H54 (cell line): ENCODE results near the gene HJV.

ENCODE experiments used
- DNase-seq: peaks from one replicate; pipeline ENCODE4 v3.0.0; 2011; ENCODE audit warnings: low spot score, mixed read lengths; ENCODE audit not compliant: insufficient read length
- FAIRE-seq: peaks from 3 replicates; lab custom pipeline; 2011; peaks lifted over from hg19 to GRCh38; lab: Jason Lieb, UNC
- POLR2A ChIP-seq: IDR thresholded peaks from 2 replicates; pipeline ENCODE4 v1.6.1; 2011; ENCODE audit warnings: low read depth, mild to moderate bottlenecking, low read length

Gene HJV

DNA sequence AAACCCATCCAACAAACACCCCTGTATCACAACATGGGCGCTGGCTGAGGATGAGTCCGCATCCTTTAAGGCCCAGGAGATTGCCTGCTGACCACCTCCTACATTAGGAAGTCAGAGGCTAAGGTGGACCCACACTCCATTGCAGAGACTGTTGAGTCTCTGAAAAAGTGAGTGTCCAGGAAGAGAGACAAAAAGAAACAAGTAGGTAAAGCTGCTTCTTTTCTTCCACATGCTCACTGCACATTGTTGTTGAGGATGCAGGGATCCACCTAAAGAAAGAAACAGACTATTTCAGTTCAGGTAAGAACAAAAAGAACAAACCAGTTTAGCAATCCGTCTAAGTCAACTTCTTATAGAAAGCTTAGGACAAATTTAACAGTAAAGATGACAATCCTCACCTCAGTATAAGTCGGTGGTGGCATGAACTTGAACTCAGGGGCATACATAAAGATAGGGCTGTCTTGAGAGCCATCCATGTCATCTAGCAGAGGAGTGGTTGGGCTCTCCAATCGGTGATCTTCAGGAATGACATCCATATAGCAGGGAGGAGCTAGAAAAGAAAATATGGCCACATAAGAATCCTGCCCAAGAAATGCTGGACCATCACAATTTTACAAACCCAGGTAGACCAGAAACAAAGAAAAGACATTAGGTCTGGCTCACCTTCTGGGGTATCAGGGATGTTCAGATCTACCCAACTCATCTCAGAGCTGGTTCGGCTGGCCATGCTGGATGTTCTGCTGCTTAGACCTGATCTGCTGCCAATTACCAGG is 27.7 kb downstream of the HJV start:
- FAIRE-seq = no peak
- TF ChIP-seq POLR2A = no peak
- no peak for DNase-seq

DNA sequence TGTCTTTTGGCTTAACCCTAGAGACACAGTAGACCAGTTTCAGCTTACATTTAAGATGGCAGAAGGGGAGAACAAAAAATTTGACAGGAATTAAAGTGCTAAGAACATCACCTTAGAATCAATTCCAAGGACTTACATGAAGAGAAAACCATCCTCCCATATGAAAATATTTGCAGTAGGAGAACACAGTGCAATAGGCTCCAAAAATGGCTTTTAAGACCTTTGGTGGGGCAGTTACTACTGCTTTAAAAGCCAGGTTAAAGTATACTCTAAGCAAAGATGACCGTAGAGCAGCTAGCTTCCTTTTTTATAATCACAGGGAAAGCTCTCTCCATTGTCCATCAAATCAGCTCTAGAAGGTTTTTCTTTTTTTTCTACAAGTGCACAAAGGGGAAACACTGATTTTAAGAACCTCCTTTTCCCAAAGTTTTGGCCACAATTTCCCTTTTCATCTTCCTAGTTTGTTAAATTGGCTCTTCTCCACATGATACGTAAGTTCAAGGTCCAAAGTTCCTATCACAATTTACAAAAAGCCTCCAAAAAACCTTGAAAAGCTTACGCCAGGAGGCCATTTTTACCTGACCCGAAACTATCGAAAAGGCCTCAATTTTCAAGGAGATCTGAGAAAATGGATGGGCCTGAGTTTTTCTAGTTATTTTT is 28.4 kb downstream of the HJV start:
- DNase-seq (no peak), FAIRE-seq (no peak)
- no peak for TF ChIP-seq POLR2A

DNA sequence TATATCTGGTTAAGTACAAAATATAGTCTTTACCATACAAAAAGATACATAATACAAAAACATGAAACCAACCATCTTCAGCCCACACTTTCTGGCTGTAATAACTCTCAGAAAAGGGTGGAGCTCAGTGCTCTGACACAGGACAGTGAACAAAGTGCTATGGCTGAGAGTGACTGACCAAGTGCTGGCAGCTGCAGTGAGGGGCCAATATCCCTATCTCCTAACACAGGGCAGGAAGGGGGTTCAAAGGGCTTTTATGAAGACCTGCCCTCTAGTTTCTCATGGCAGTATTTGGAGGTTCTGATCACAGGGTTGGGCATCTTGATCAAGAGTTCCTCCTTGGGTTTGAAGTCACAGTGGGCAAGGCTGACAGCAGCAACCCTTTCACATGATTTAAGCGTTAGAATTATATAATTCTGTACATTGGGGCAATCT is 29.0 kb downstream of the HJV start:
- DNase-seq (no peak), FAIRE-seq (no peak)

DNA sequence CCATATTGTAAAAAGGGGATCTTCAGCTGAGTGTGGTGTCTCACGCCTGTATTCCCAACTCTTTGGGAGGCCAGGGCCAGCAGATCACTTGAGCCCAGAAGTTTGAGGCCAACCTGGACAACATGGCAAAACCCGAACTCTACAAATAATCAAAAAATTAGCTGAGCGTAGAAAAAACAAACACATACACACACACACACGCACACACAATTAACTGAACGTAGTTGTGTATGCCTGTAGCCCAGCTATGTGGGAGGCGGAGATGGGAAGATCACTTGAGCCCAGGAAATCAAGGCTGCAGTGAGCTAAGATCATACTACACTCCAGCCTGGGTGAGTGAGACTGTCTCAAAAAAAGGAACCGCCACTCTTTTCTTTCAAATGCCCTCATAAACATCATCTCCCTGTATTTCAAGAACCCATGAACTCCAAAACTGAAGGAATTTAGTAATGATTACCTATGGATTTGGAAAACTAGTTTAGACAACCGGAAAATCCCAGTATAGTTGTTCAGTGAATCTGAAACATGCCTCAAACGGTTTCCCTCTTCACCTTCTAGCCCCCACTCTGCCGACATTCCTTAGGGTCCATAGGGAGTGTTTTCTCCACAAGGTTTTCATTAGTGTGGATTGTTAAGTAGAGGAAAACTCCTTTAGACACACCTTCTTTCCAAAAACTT is 29.7 kb downstream of the HJV start:
- no peak for TF ChIP-seq POLR2A
- no peak for FAIRE-seq
- no peak for DNase-seq

More for the DNA sequence above, 29.0 kb downstream of the HJV start:
- TF ChIP-seq POLR2A = no peak

DNA sequence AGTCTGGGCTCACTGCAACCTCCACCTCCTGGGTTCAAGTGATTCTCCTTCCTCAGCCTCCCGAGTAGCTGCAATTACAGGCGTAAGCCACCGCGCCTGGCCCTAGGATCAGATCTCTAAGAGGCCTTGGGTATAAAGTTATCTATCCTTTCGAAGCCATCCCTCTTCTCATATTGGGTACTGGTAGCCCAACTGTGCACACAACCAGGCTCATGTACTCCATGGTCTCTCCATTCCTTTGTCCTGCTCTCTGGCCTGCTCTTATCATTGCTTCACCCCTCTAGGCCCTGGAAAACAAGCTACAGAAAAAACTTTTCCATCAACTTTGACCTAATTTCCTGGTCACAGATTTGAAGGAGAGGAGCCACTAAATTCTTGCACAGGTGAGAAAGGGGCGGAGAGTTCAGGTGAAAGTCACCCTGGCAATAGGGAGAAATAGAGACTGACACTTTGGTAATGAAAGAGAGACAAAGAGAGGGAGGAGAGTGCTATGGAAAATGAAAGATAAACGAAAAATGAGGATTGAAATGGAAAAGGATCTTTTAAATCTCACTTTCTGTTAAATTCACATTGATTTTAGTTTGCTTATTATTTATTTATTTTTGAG is 31.2 kb downstream of the HJV start:
- no peak for FAIRE-seq
- DNase-seq = no peak
- TF ChIP-seq POLR2A = no peak

DNA sequence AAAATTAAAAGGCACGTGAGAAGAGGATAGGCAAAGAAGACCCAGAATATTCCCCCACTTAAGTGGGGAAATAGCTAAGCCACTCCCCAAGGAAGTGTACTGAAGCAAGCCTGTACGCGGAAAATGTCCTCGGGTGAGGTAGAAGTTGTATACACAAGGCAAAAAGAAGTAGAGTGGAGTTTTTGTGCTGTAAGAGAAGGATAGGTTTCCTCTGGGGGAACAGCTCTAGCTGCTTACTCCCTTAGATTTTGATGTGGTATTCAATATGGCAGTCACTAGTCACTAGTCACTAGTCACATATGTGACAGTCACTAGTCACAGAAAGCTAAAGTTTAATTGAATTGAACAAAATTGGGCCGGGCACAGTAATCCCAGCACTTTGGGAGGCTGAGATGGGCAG is 32.8 kb downstream of the HJV start:
- no peak for DNase-seq
- no peak for FAIRE-seq
- TF ChIP-seq POLR2A = no peak

DNA sequence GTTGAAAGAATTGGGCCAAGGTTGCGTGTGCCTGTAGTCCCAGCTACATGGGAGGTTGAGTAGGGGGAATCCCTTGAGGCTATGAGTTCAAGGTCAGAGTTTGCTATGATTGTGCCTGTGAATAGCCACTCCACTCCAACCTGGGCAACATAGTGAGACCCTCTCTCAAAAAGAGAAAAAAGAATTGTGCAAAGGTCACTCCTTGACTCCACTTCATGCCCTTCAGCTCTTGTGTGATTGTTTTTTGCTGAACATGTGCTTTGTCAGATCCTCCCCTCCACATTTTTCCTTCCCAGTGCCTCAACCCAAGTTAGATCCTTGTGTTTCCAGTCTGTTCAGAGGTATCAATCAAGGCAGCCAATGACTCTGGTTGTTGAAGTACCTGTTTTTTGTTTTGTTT is 33.6 kb downstream of the HJV start:
- TF ChIP-seq POLR2A = no peak
- no peak for FAIRE-seq
- DNase-seq = no peak

DNA sequence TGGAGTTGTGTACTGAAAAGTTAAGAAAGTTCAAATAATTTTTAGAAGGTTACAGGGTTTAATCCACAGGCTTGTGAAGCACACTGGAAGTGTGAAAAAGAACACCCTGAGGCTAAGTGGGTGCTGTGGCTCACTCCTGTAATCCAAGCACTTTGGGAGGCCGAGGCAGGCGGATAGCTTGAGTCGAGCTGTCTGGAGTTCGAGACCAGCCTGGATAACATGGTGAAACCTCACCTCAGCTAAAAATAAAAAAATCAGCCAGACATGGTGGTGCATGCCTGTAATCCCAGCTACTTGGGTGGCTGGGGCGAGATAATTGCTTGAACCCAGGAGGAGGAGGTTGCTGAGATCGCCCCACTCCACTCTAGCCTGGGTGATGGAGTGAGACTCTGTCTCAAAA is 35.0 kb downstream of the HJV start:
- TF ChIP-seq POLR2A = no peak
- FAIRE-seq (no peak), DNase-seq (no peak)

DNA sequence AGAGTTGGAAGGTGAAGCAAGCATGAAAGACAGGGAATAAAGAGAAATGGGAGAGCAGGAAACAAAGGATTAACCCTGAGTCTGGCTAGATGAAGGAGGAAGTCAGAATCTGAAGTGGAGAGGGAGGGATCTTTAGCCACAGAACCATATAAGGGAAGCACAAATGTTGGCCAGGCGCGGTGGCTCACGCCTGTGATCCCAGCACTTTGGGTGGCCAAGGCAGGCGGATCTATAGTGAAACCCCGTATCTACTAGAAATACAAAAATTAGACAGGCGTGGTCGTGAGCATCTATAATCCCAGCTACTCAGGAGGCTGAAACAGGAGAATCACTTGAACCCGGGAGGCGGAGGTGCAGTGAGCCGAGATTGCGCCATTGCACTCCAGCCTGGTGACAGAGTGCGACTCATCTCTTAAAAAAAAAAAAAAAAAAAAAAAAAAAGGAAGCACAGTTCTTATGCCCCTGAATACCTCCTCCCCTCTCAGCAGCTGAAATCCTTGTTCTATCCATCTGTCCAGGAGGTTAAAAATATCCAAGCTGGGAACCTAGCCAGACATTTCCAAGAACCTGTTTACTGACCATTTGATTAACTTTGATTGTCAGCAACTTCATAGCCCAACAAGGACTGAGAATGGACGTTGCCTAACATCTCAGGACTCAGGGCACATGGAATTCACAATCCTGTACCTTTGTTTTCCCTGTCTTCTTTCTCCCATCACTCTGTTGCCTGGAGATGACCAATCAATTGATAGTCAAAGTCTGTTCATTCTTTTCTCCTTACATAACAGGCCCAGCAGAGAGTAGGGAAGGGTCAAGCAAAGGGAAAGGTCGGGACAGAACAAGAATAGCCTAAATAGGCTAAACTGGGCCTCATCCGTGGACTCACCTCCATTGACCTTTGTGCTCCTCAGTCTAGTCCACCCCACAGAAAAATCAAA is 35.8 kb downstream of the HJV start:
- FAIRE-seq (no peak), DNase-seq (no peak)
- TF ChIP-seq POLR2A = no peak

DNA sequence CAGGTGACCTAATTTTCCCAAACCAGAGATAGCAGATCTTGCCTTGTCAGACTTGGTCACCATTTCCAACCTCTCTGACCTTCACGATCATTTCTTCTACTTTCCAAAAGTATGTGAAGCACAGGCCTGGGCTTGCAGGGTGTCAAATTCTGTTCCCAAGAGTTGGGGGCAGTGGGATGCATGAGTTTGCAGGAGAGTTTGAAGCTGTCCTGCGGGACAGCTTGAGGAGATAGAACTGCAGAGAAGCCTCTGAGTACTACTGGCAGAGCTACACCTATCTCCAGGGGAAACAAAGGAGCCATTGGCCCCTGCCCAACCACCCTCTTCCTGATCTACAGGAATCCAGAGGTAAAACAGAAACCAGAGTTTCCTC is 36.4 kb downstream of the HJV start:
- DNase-seq (no peak), FAIRE-seq (no peak)
- no peak for TF ChIP-seq POLR2A

DNA sequence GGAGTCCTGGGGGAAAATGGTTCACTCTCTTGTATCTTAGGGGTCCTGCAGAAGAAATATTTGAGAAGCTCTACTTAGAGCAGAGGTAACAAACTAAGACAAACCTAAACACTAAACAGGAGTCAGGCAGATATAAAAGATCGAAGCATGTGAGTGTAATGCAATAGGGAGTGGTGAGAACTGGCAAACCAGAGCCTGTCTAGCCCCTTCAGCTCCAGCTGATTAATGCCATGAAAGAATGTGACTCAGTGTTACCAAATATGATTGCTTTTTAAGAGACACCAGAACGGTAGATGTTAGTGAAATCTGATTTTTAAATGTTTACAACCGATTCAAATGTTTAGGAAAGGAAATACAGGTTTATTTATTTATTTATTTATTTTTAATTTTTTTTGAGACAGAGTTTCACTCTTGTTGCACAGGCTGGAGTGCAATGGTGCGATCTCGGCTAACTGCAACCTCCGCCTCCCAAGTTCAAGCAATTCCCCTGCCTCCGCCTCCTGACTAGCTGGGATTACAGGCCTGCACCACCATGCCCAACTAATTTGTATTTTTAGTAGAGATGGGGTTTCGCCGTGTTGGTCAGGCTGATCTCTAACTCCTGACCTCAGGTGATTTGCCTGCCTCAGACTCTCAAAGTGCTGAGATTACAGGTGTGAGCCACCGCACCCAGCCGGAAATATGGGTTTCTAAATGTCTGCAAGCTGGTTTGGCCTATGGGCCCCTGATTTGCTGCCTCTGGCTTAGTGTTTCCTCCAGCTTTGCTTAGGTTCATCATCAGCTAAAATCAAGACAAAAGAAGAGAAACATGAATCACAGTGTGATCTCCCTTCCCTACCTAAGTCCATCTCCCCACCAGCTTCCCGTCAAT is 37.3 kb downstream of the HJV start:
- no peak for TF ChIP-seq POLR2A
- no peak for DNase-seq
- FAIRE-seq = no peak

DNA sequence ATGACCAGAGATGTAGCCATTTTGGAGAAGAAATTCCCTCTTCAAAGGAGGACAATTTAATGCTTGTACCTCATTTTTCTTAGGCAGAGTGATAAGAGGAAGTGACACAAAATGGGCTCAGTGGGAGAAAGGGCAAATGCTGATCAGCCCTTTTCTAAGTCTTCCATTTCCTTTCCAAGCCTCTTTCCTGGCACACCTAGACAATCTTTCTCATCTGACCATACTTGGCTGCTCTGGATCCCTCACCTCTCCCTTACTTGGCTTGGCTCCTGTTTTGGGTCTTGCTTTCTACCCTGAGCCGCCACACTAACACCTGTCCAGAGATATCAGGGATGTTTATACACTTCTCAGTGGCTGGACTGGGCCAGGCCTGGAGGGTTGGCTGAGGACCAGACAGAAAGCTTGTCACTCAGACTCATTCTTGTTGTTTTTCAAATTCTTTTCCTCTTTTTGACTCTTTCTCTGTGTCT is 38.3 kb downstream of the HJV start:
- FAIRE-seq (no peak), DNase-seq (no peak)
- TF ChIP-seq POLR2A = no peak
